GM21447 (cell line): ENCODE data around the gene RUBCNL.

Experiments used
- ATAC-seq: cut with Tn5 transposase; IDR thresholded peaks from one replicate; pipeline ENCODE4 v1.9.1; 2021; ENCODE audit not compliant: unreplicated experiment

RUBCNL gene

GRCh38 chr13:46311217-46311616 lies 75.8 kb downstream of the RUBCNL start:
- no peak for ATAC-seq

GRCh38 chr13:46310066-46310465 lies 77.0 kb downstream of the RUBCNL start:
- no peak for ATAC-seq

DNA sequence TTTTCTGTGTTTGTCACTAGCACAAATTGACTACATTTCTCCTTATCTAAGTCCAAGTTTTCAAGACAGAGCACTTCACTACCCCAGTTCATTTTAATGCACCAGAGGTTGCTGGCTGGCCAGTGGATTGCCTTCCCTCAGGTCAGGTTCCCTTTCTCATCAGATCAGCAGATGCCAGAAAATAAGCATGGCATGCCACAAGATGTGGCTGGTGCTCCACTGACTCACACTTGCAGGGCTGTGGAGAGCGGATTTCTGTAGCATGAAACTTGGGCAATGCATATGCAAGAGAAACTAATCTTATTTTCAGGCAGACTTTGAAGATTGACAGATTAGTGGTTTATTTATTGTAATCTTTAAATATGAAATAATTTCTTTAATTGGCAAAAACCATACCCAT lies 79.5 kb downstream of the RUBCNL start:
- ATAC-seq: no peak

- no peak for ATAC-seq
These were observed 82.5 kb downstream of the RUBCNL start for GRCh38 chr13:46304546-46304945.

- ATAC-seq: no peak
These were observed 83.2 kb downstream of the RUBCNL start for GRCh38 chr13:46303742-46304385.

GRCh38 chr13:46297361-46297811 lies 89.7 kb downstream of the RUBCNL start:
- ATAC-seq: no peak

DNA sequence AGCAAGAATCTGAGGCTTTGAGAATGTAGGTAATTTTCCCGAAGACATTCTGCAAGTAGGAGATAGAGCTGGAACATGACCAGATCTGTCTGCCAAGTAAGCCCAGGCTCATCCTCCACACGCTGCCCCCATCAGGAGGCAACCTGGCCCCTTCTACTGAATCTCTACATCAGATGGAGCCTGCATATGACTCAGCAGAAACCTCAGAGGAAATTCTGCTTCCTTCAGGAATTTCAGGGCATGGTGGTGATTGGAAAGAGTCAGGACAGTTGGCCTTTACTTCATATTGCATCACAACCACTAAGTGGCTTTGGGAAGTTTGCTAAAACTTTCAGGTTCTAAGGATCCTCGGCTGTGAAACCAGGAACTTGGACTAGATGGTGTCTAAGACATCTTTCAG lies 90.1 kb downstream of the RUBCNL start:
- ATAC-seq: no peak

GRCh38 chr13:46296115-46296822 lies 90.8 kb downstream of the RUBCNL start:
- peak; percentile 37 for ATAC-seq

- peak; percentile 73 for ATAC-seq
These were observed 91.4 kb downstream of the RUBCNL start for GRCh38 chr13:46295491-46296114.

- ATAC-seq: no peak
These were observed 93.6 kb downstream of the RUBCNL start for GRCh38 chr13:46293436-46293835.
